ENCODE measurements around the gene POLG2. TPM values are rescaled to one million over a fixed set of nuclear protein-coding genes. Genes with fewer than 3 reads are reported as not detected.
"Not testable (repeated sequence)": the region's sequence is repeated elsewhere in the genome, so short reads cannot be mapped to it uniquely, and the experiment has no call there.

POLG2 gene
- total RNA-seq, 4 donors from 2014 or later: 3.2 to 5.0 (median 3.3) TPM

- H3K36me3 ChIP-seq: no peaks in the 10 kb centered on the region
- WGBS: 77% methylated on average over 9 of the region's 9 CpGs
- no peaks in the 10 kb centered on the region for H3K27me3 ChIP-seq
- no peak overlapping the region for H3K27ac ChIP-seq (replicated peaks in 1 of 4)
- H3K4me1 ChIP-seq: no peaks in the 10 kb centered on the region
- H3K9me3 ChIP-seq: no peaks in the 10 kb centered on the region
- intact Hi-C loops (cut with DNase I): no loop called here
- DNase-seq (ENCODE audit: extremely low spot score): no peak
- TF ChIP-seq, protein P1, sequence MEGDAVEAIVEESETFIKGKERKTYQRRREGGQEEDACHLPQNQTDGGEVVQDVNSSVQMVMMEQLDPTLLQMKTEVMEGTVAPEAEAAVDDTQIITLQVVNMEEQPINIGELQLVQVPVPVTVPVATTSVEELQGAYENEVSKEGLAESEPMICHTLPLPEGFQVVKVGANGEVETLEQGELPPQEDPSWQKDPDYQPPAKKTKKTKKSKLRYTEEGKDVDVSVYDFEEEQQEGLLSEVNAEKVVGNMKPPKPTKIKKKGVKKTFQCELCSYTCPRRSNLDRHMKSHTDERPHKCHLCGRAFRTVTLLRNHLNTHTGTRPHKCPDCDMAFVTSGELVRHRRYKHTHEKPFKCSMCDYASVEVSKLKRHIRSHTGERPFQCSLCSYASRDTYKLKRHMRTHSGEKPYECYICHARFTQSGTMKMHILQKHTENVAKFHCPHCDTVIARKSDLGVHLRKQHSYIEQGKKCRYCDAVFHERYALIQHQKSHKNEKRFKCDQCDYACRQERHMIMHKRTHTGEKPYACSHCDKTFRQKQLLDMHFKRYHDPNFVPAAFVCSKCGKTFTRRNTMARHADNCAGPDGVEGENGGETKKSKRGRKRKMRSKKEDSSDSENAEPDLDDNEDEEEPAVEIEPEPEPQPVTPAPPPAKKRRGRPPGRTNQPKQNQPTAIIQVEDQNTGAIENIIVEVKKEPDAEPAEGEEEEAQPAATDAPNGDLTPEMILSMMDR (IDR thresholded peaks at IDR 0.05): no peak
- TF ChIP-seq POLR2A (IDR thresholded peaks at IDR 0.05; ENCODE audit: low read depth) (no peak), EP300 (IDR thresholded peaks at IDR 0.05) (no peak), POLR2AphosphoS5 (IDR thresholded peaks at IDR 0.05) (no peak)
- no peak overlapping the region for H3K4me3 ChIP-seq
Observed at GRCh38 chr17:64466019-64466735, 30.7 kb downstream of the POLG2 start.

GRCh38 chr17:64461788-64462187 lies 35.1 kb downstream of the POLG2 start:
- intact Hi-C loops (cut with DNase I): no loop called here
- Histone ChIP-seq H3K27ac (replicated peaks in 1 of 4) (no peak overlapping the region), H3K9me3 (no peaks in the 10 kb centered on the region), H3K4me3 (no peak overlapping the region), H3K27me3 (no peaks in the 10 kb centered on the region), H3K4me1 (peaks cover 0 to 5% (median 0%) of the 10 kb centered on the region in 4 donors), H3K36me3 (no peaks in the 10 kb centered on the region)
- no peak for DNase-seq (ENCODE audit: extremely low spot score)
- TF ChIP-seq POLR2A (IDR thresholded peaks at IDR 0.05; ENCODE audit: low read depth) (no peak), EP300 (IDR thresholded peaks at IDR 0.05) (no peak), POLR2AphosphoS5 (IDR thresholded peaks at IDR 0.05) (no peak)
- TF ChIP-seq, protein P1 (IDR thresholded peaks at IDR 0.05): no peak
- 60% methylated on average over 6 of the region's 6 CpGs for WGBS

DNA sequence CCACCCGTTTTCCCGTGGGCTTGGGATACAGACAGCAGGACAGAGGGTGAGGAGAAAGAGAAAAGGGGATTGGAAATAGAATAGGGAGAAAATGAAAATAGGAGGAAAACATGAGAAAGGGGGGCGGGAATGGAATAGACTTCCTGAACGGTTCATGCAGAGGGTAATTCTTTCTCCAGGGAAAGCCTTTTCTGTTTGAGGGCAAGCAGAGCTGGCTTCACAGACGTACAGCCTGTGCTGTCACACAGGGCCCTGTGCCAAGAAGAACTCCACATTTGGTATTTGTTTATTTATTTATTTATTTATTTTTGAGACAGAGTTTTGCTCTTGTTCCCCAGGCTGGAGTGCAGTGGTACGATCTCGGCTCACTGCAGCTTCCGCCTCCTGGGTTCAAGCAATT lies 35.9 kb downstream of the POLG2 start:
- no peaks in the 10 kb centered on the region for H3K27me3 ChIP-seq
- H3K27ac ChIP-seq (replicated peaks in 1 of 4): no peak overlapping the region
- peaks cover 0 to 5% (median 0%) of the 10 kb centered on the region in 4 donors for H3K4me1 ChIP-seq
- no peaks in the 10 kb centered on the region for H3K9me3 ChIP-seq
- intact Hi-C loops (cut with DNase I): no loop called here
- H3K4me3 ChIP-seq: no peak overlapping the region
- TF ChIP-seq EP300 (IDR thresholded peaks at IDR 0.05) (no peak), POLR2AphosphoS5 (IDR thresholded peaks at IDR 0.05) (no peak)
- DNase-seq (ENCODE audit: extremely low spot score): no peak
- H3K36me3 ChIP-seq: no peaks in the 10 kb centered on the region
- 79% methylated on average over 8 of the region's 8 CpGs for WGBS

DNA sequence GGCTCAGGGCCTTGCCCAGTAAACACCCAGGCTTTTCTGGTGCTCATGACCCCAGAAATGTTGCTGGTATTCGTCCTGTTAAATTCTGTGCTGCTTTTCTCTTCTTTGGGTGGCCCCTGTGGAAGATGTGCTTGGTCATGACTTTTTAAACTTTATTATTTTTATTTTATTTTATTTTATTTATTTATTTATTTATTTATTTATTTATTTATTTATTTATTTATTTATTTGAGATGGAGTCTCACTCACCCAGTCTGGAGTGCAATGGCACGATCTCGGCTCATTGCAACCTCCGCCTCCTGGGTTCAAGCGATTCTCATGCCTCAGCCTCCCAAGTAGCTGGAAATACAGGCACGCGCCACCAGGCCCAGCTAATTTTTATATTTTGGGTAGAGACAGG lies 37.0 kb downstream of the POLG2 start:
- DNase-seq (ENCODE audit: extremely low spot score); H3K9me3 ChIP-seq; intact Hi-C loops (cut with DNase I); H3K36me3 ChIP-seq; H3K27me3 ChIP-seq; H3K4me3 ChIP-seq; H3K27ac ChIP-seq (replicated peaks in 1 of 4); H3K4me1 ChIP-seq: not testable (repeated sequence)
- 96% methylated on average over 7 of the region's 7 CpGs for WGBS

GRCh38 chr17:64459284-64459747 lies 37.5 kb downstream of the POLG2 start:
- Histone ChIP-seq H3K4me1 (peaks cover 0 to 5% (median 0%) of the 10 kb centered on the region in 4 donors), H3K27ac (replicated peaks in 1 of 4) (no peak overlapping the region), H3K36me3 (no peaks in the 10 kb centered on the region), H3K27me3 (no peaks in the 10 kb centered on the region), H3K9me3 (no peaks in the 10 kb centered on the region), H3K4me3 (no peak overlapping the region)
- intact Hi-C loops (cut with DNase I): no loop called here
- 91% methylated on average over 6 of the region's 6 CpGs for WGBS
- no peak for DNase-seq (ENCODE audit: extremely low spot score)
- TF ChIP-seq, protein P1 (IDR thresholded peaks at IDR 0.05): no peak
- TF ChIP-seq POLR2A (IDR thresholded peaks at IDR 0.05; ENCODE audit: low read depth): no peak
- TF ChIP-seq POLR2AphosphoS5 (IDR thresholded peaks at IDR 0.05): no peak
- no peak for TF ChIP-seq EP300 (IDR thresholded peaks at IDR 0.05)

- intact Hi-C loops (cut with DNase I): no loop called here
- DNase-seq (ENCODE audit: extremely low spot score): no peak
- peaks cover 0 to 5% (median 0%) of the 10 kb centered on the region in 4 donors for H3K4me1 ChIP-seq
- no peak overlapping the region for H3K4me3 ChIP-seq
- no peaks in the 10 kb centered on the region for H3K9me3 ChIP-seq
- no peak overlapping the region for H3K27ac ChIP-seq (replicated peaks in 1 of 4)
- H3K27me3 ChIP-seq: no peaks in the 10 kb centered on the region
- H3K36me3 ChIP-seq: no peaks in the 10 kb centered on the region
- 75% methylated on average over 3 of the region's 8 CpGs for WGBS
- TF ChIP-seq EP300 (IDR thresholded peaks at IDR 0.05): no peak
- TF ChIP-seq, protein P1 (IDR thresholded peaks at IDR 0.05): no peak
- TF ChIP-seq POLR2A (IDR thresholded peaks at IDR 0.05; ENCODE audit: low read depth): no peak
- TF ChIP-seq POLR2AphosphoS5 (IDR thresholded peaks at IDR 0.05): no peak
Observed at GRCh38 chr17:64458756-64459155, 38.1 kb downstream of the POLG2 start.
